DMS 273 treated with DMSO at 0.1 percent for 48 hours (cell line): Measurements from ENCODE around the gene OPTC.
"Not testable (repeated sequence)": the region's sequence is repeated elsewhere in the genome, so short reads cannot be mapped to it uniquely, and the experiment has no call there.

ENCODE experiments used
- DNase-seq: peaks from one replicate; lab custom pipeline; 2025; lab: John Stamatoyannopoulos, UW

OPTC gene

GRCh38 chr1:203493901-203494300 lies at the start of gene OPTC:
OPTC (plus strand) TSS chr1:203494153; CDS start chr1:203496006, 1,853 bp downstream.
- DNase-seq = no peak

GRCh38 chr1:203444171-203444576 lies 49.8 kb upstream of the OPTC start:
- DNase-seq = peak; percentile 99

- DNase-seq = no peak
Observed at GRCh38 chr1:203447151-203447550, 46.8 kb upstream of the OPTC start.

GRCh38 chr1:203447598-203447997 lies 46.4 kb upstream of the OPTC start:
- not testable (repeated sequence) for DNase-seq

GRCh38 chr1:203448521-203449061 lies 45.4 kb upstream of the OPTC start:
- peak; percentile 85 for DNase-seq

- DNase-seq = no peak
Observed at GRCh38 chr1:203450001-203450400, 44.0 kb upstream of the OPTC start.

GRCh38 chr1:203450479-203451149 lies 43.3 kb upstream of the OPTC start:
- no peak for DNase-seq

GRCh38 chr1:203451836-203452784 lies 41.8 kb upstream of the OPTC start:
- DNase-seq = no peak

- no peak for DNase-seq
Observed at GRCh38 chr1:203453016-203453415, 40.9 kb upstream of the OPTC start.

- no peak for DNase-seq
Observed at GRCh38 chr1:203453616-203454015, 40.3 kb upstream of the OPTC start.

GRCh38 chr1:203454986-203455471 lies 38.9 kb upstream of the OPTC start:
- no peak for DNase-seq

GRCh38 chr1:203455706-203456105 lies 38.2 kb upstream of the OPTC start:
- DNase-seq = no peak

- no peak for DNase-seq
Observed at GRCh38 chr1:203456577-203456976, 37.4 kb upstream of the OPTC start.

- DNase-seq = no peak
Observed at GRCh38 chr1:203458078-203458477, 35.9 kb upstream of the OPTC start.

GRCh38 chr1:203459671-203460201 lies 34.2 kb upstream of the OPTC start:
- no peak for DNase-seq

- DNase-seq = no peak
Observed at GRCh38 chr1:203461717-203462116, 32.2 kb upstream of the OPTC start.

GRCh38 chr1:203462143-203462542 lies 31.8 kb upstream of the OPTC start:
- DNase-seq = no peak

- no peak for DNase-seq
Observed at GRCh38 chr1:203462878-203463277, 31.1 kb upstream of the OPTC start.

- DNase-seq = no peak
Observed at GRCh38 chr1:203463469-203464062, 30.4 kb upstream of the OPTC start.

GRCh38 chr1:203464226-203464625 lies 29.7 kb upstream of the OPTC start:
- DNase-seq = no peak

GRCh38 chr1:203464743-203465142 lies 29.2 kb upstream of the OPTC start:
- DNase-seq = no peak
